Measurements from ENCODE around the gene CPNE5. TPM values are rescaled to one million over a fixed set of nuclear protein-coding genes. Genes with fewer than 3 reads are reported as not detected.

The CPNE5 gene
- total RNA-seq, 1 donor from 2014 or later = 6.6 TPM

DNA sequence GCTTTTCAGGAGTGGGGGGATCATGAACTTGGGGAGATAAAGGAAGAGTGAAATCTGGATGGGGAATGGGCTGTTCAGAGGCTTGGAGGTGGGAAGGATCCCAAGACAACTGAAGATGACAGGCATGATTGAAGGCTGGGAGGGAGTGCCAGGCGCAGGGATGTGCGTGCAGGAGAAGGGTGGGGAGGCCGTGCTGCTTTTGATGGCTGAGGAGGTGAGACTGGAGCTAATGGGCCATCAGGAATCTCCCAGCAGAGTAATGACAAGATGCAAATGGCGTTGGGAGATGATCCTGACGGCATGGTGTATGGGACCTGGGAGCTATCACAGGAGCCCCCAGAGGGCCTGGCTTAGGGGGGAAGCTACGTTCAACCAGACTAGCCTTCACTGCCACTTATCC lies 1.6 kb downstream of the CPNE5 start:
- Histone ChIP-seq H3K4me1 (peaks cover 25% of the 10 kb centered on the region), H3K9me3 (no peaks in the 10 kb centered on the region), H3K27me3 (no peaks in the 10 kb centered on the region), H3K27ac (no peak overlapping the region), H3K4me3 (no peak overlapping the region), H3K36me3 (no peaks in the 10 kb centered on the region)
- no peak for DNase-seq (ENCODE audit: extremely low spot score in 2 of 2)
- intact Hi-C loops (cut with DNase I) = no loop called here
- TF ChIP-seq POLR2AphosphoS5 (IDR thresholded peaks at IDR 0.05; ENCODE audit: insufficient read depth in 1 of 2, low read depth in 1 of 2) = no peak
- TF ChIP-seq POLR2A (IDR thresholded peaks at IDR 0.05) = no peak
- TF ChIP-seq CTCF (IDR thresholded peaks at IDR 0.05) = no peak

- Histone ChIP-seq H3K36me3 (no peaks in the 10 kb centered on the region), H3K27ac (no peak overlapping the region), H3K4me1 (peaks cover 25% of the 10 kb centered on the region), H3K4me3 (no peak overlapping the region), H3K27me3 (no peaks in the 10 kb centered on the region), H3K9me3 (no peaks in the 10 kb centered on the region)
- TF ChIP-seq POLR2AphosphoS5 (IDR thresholded peaks at IDR 0.05; ENCODE audit: insufficient read depth in 1 of 2, low read depth in 1 of 2) (no peak), CTCF (IDR thresholded peaks at IDR 0.05) (no peak), POLR2A (IDR thresholded peaks at IDR 0.05) (no peak)
- no peak for DNase-seq (ENCODE audit: extremely low spot score in 2 of 2)
- intact Hi-C loops (cut with DNase I) = no loop called here
Observed at GRCh38 chr6:36837022-36837339, 2.3 kb downstream of the CPNE5 start.

DNA sequence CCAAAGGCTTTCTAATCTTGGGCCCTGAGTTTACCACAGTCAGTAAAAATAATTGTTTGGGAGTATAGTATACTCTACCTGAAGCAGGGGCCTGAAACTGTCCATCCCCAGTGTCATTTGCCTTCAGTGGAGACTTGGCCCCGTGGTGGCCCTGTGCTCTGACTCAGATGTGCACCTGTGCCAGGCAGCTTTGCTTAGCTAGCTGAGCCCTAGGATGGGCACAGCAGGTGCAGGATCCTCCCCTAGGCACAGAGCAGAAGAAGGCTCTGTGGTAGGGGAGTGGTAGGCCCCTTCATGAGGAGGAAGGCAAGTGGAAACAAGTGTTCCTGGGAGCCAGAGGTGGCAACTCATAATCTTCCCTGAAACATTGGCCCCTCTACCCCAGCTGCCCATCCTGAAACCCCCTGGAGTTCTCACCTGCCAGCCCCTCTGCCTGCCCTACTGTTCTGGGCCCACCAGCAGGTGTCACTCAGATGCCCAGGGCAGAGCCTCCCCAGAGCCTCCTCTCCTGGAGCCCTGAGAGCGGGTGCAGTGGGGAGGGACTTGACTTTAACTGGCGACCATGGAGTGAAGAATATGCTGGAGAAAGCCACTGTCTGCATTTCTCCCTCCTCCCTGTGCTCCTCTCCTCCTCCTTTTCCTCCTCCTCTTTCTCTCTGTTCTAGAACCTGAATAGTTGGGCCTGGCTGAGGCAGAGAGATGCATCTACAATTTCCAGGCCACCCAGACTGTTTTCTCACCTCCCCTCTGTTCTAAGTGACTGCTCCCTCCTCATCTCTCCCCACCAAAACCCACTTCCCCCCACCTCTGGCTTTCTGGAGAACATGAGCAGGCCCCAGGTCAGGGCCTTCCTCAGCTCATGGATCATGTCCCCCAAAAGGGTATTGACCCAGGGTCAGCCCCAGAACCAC lies 2.9 kb downstream of the CPNE5 start:
- peaks cover 24% of the 10 kb centered on the region for H3K4me1 ChIP-seq
- no peak overlapping the region for H3K27ac ChIP-seq
- no peaks in the 10 kb centered on the region for H3K9me3 ChIP-seq
- H3K27me3 ChIP-seq = no peaks in the 10 kb centered on the region
- no peak for TF ChIP-seq CTCF (IDR thresholded peaks at IDR 0.05)
- TF ChIP-seq POLR2AphosphoS5 (IDR thresholded peaks at IDR 0.05; ENCODE audit: insufficient read depth in 1 of 2, low read depth in 1 of 2) = no peak
- H3K36me3 ChIP-seq = no peaks in the 10 kb centered on the region
- no peak for DNase-seq (ENCODE audit: extremely low spot score in 2 of 2)
- no peak overlapping the region for H3K4me3 ChIP-seq
- intact Hi-C loops (cut with DNase I) = no loop called here

- Histone ChIP-seq H3K4me3 (no peak overlapping the region), H3K9me3 (no peaks in the 10 kb centered on the region), H3K27me3 (no peaks in the 10 kb centered on the region), H3K36me3 (no peaks in the 10 kb centered on the region), H3K4me1 (peaks cover 22% of the 10 kb centered on the region), H3K27ac (no peak overlapping the region)
- no peak for TF ChIP-seq CTCF (IDR thresholded peaks at IDR 0.05)
- TF ChIP-seq POLR2A (IDR thresholded peaks at IDR 0.05) = no peak
- TF ChIP-seq POLR2AphosphoS5 (IDR thresholded peaks at IDR 0.05; ENCODE audit: insufficient read depth in 1 of 2, low read depth in 1 of 2) = no peak
- no peak for DNase-seq (ENCODE audit: extremely low spot score in 2 of 2)
- intact Hi-C loops (cut with DNase I) = no loop called here
Observed at GRCh38 chr6:36834576-36835341, 4.5 kb downstream of the CPNE5 start.

Measured in vagina (tissue), 2 donors.